Psoas muscle (tissue), 8 donors: ENCODE data around the gene GDI2. TPM values are rescaled to one million over a fixed set of nuclear protein-coding genes. Genes with fewer than 3 reads are reported as not detected.
"Not testable (repeated sequence)": the region's sequence is repeated elsewhere in the genome, so short reads cannot be mapped to it uniquely, and the experiment has no call there.

Source experiments
- ATAC-seq, 4 donors: fragments of 200-7000 bp; cut with Tn5 transposase; one replicate each; pipeline ENCODE4 v1.9.1; 2020; ENCODE audit warnings: moderate library complexity in 3 of 4, mild to moderate bottlenecking in 2 of 4
- DNase-seq, 2 donors: peaks; one replicate each; pipeline ENCODE4 v3.0.0-alpha.2; 2020
- H3K27ac ChIP-seq: fragments of 200-600 bp; one replicate; pipeline ENCODE4 v1.8.0; 2022
- H3K27me3 ChIP-seq, 3 donors: fragments of 200-600 bp in 1 of 3; one replicate each; pipeline versions ENCODE4 v1.6.1 to v1.8.0; 2013 to 2022; ENCODE audit warnings: low read length in 2 of 3, mild to moderate bottlenecking in 2 of 3, moderate library complexity in 1 of 3; ENCODE audit not compliant: insufficient read depth in 3 of 3
- H3K36me3 ChIP-seq, 2 donors: fragments of 200-600 bp in 1 of 2; one replicate each; pipeline versions ENCODE4 v1.6.1 to v1.8.0; 2013 to 2022; ENCODE audit warnings: low read depth in 1 of 2, mild to moderate bottlenecking in 1 of 2, moderate library complexity in 1 of 2; ENCODE audit not compliant: insufficient read depth in 1 of 2
- H3K4me1 ChIP-seq: fragments of 200-600 bp; one replicate; pipeline ENCODE4 v1.8.0; 2022
- H3K4me3 ChIP-seq: fragments of 200-600 bp; one replicate; pipeline ENCODE4 v1.8.0; 2022; ENCODE audit warnings: mild to moderate bottlenecking
- H3K9me3 ChIP-seq: fragments of 200-600 bp; one replicate; pipeline ENCODE4 v1.8.0; 2022
- WGBS, 3 donors: extraction: QIAGEN DNeasy Blood & Tissue Kit; methylation state at CpG; one replicate each; pipeline versions ENCODE4 v1.1.6 to v1.1.7; 2013; 5-methylcytosine and 5-hydroxymethylcytosine counted together
- intact Hi-C, 2 donors: fragments of 100-400 bp; cut with DNase I; formaldehyde crosslinking; loops; one replicate each; pipeline versions ENCODE4 v1.11.0 to v1.14.2; 2022
- polyA plus RNA-seq, 3 donors: library from polyadenylated mRNA; stranded (reverse); fragments of 200-250 nt; gene quantifications; one replicate each; pipeline ENCODE4 v1.2.3, GENCODE V29; 2013
- total RNA-seq, 4 donors: library from RNA; stranded (reverse); fragmentation: NEBNext Ultra II Directional in 2 of 4; extraction: Animal tissue kit (Norgen Biotek cat#: 25700) in 2 of 4; gene quantifications; one replicate each; pipeline versions ENCODE4 v1.2.1 to v1.2.4, GENCODE V29; 2021 to 2023
- TF ChIP-seq, protein P1 (sequence below): fragments of 200-600 bp; IDR thresholded peaks from one replicate; pipeline ENCODE4 v1.8.0; 2022; ENCODE audit warnings: antibody characterized with exemption
- donor health status: healthy with polysubstance abuse.
- donor health status: DM: no; HTN: no; CAD: no; lungs with moderate emphysema.
- donor health status: Bipolar disorder and iron deficiency.
- donor health status: healthy.
- donor health status: DM: yes; HTN: yes; CAD: no.
- donor health status: DM: no; HTN: no; CAD: no.
- donor health status: DM: no; HTN: no; CAD: no.
- donor health status: DM: yes; HTN: yes; CAD: no.

Gene GDI2
- total and polyA plus RNA-seq, 7 donors: 79.6 to 152 (median 116) TPM

DNA sequence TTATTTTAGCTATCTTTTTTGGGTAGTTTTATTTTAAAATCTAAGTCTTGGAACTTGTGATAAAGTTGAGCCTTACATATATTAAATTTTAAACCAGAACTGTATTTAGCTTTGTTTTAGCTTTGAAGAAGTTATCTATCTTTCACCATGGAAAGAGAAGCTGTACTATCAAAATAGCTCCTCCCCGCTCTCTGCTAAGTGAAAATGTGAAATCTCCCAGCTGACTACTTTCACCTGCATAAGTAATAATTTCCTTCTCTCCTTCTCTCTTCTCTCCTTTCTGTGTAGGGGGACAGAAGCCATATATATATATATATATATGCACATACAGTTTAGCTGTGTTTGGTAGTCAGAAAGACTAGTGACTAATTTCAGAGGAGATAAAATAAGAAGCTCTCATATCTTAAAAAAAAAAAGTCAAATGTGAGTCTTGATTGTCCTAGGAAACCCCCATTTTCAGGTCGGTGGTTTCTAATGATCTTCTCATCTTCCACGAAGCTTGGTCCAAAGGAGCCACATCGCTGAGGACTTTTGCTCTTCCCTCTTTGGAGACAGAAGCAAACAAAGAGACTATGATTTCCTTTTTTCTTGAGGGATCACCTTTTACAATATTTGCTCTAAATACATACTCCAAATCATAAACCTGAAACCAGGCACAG, 30.6 kb upstream of the GDI2 start:
- H3K27ac ChIP-seq: no peak overlapping the region
- peaks cover 0 to 7% (median 0%) of the 10 kb centered on the region in 3 donors for H3K27me3 ChIP-seq
- intact Hi-C loops: no loop called here
- TF ChIP-seq, protein P1, sequence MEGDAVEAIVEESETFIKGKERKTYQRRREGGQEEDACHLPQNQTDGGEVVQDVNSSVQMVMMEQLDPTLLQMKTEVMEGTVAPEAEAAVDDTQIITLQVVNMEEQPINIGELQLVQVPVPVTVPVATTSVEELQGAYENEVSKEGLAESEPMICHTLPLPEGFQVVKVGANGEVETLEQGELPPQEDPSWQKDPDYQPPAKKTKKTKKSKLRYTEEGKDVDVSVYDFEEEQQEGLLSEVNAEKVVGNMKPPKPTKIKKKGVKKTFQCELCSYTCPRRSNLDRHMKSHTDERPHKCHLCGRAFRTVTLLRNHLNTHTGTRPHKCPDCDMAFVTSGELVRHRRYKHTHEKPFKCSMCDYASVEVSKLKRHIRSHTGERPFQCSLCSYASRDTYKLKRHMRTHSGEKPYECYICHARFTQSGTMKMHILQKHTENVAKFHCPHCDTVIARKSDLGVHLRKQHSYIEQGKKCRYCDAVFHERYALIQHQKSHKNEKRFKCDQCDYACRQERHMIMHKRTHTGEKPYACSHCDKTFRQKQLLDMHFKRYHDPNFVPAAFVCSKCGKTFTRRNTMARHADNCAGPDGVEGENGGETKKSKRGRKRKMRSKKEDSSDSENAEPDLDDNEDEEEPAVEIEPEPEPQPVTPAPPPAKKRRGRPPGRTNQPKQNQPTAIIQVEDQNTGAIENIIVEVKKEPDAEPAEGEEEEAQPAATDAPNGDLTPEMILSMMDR: no peak
- H3K4me3 ChIP-seq: no peak overlapping the region
- ATAC-seq: no peak
- no peaks in the 10 kb centered on the region for H3K36me3 ChIP-seq
- no peak for DNase-seq
- no peaks in the 10 kb centered on the region for H3K9me3 ChIP-seq
- H3K4me1 ChIP-seq: no peaks in the 10 kb centered on the region
- WGBS, 3 donors: 71 to 78% (median 76%) methylated on average over 4 of the region's 4 CpGs

DNA sequence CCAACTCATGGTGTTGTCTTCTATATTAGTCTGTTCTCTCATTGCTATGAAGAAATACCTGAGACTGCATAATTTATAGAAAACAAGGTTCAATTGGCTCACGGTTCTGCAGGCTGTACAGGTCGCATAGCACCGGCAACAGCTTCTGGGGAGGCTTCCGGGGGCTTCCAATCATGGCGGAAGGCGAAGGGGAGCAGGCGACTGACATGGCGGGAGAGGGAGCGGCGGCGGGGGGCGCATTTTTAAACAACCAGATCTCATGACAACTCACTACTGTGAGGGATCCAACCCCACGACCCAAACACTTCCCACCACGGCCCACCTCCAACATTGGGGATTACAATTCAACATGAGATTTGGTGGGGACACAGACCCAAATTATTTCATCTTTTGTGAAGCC, 28.7 kb upstream of the GDI2 start:
- Histone ChIP-seq H3K4me1 (no peaks in the 10 kb centered on the region), H3K36me3 (no peaks in the 10 kb centered on the region), H3K9me3 (no peaks in the 10 kb centered on the region), H3K27me3 (peaks cover 0 to 7% (median 0%) of the 10 kb centered on the region in 3 donors), H3K4me3 (no peak overlapping the region), H3K27ac (no peak overlapping the region)
- 88 to 96% (median 92%) methylated on average over 14 of the region's 14 CpGs for WGBS, 3 donors
- intact Hi-C loops: no loop called here
- no peak for DNase-seq
- TF ChIP-seq, protein P1: no peak
- no peak for ATAC-seq

DNA sequence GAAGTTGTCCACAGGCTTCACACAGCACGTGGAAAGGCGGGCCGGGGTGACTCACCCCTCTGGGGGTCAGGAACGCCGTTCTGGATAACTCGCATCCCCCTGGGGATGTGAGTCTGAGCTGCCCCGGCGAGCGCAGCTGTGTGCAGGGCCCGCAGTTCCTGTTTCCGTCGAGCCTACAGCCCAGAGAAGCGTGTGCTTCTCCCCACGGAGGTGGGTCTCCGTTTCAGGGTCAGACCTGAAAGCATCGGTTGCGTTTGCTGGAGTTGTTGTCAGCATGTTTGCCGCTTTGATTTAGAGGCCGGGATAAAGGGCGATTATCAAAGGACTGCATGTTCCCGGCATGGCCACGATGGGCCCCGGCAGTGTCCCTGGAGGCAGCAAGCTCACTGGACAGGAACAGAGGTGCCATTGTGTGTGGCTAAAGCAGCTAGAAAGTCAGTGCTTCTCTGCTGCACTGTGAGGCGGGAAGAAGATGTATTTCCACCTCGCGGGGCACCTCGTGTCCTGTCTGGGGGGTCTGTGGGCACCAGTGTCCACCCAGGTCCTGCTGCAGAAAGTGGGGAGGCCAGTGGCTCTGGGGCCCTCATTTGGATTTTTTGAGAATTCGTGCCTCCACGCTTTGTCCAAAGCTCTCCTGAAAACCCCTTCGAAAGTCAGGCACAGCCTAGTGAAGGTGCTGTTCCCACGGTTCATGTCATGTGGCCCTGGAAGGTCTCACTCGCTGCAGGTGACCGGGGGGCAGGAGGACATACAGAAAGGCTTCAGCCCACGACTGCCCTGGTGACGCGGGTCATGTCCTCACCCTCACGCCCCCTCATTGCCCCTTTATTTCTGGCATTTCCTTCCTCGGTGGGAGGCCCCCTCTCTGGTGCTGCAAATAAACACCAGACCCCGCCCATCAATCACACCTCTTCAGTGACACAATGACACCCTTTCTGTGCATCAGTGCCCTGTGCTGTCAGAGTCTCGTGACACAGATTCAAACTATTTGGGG, 27.4 kb upstream of the GDI2 start:
- H3K9me3 ChIP-seq: no peaks in the 10 kb centered on the region
- DNase-seq (peak; percentile 49 to 85), ATAC-seq (peak; percentile 17 to 78 (median 60))
- no peak overlapping the region for H3K4me3 ChIP-seq
- 37 to 47% (median 43%) methylated on average over 40 of the region's 40 CpGs for WGBS, 3 donors
- H3K36me3 ChIP-seq: no peaks in the 10 kb centered on the region
- H3K27me3 ChIP-seq: peaks cover 0 to 7% (median 0%) of the 10 kb centered on the region in 3 donors
- no peak overlapping the region for H3K27ac ChIP-seq
- H3K4me1 ChIP-seq: no peaks in the 10 kb centered on the region
- TF ChIP-seq, protein P1: no peak
- intact Hi-C loops: no loop called here

DNA sequence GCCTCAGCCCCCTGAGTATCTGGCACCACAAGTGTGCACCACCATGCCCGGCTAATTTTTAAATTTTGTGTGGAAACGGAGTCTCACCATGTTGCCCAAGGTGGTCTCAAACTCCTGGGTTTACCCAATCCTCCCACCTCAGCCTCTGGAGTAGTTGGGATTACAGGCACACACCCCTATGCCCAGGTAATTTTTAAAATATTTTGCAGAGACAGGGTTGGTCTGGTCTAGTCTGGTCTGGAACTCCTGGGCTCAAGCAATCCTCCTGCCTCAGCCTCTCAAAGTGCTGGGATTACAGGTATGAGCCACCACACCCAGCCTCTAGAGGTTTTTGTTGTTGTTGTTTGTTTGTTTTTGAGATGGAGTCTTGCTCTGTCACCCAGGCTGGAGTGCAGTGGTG, 22.9 kb upstream of the GDI2 start:
- H3K4me3 ChIP-seq, H3K36me3 ChIP-seq, intact Hi-C loops, DNase-seq, H3K4me1 ChIP-seq, H3K27me3 ChIP-seq, H3K9me3 ChIP-seq, ATAC-seq, H3K27ac ChIP-seq: not testable (repeated sequence)
- WGBS, 3 donors: 92 to 97% (median 93%) methylated on average over 2 of the region's 2 CpGs

DNA sequence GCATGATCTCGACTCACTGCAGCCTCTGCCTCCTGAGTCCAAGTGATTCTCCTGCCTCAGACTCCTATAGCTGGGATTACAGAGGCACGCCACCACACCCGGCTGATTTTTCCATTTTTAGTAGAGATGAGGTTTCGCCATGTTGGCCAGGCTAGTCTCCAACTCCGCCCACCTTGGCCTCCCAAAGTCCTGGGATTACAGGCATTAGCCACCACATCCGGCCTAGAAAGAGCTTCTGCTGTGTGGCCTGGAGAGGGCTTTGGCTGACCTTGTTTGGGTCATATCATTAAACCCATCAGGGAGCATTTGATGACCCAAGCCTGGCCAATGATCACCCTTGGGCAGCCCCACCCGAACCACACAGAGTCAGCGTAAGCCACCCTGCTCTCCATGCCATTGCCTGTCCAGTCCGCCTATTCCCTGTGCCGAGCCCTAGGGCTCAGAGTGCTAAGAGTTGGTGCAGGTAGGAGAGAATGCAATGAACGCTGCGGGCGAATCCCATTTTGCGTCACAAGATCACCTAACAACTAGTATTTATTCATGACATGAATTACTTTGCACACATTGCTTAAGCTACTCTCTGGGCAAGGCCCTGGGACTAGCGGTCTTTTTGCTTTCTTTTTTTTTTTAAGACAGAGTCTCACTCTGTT, 22.3 kb upstream of the GDI2 start:
- 86 to 90% (median 89%) methylated on average over 15 of the region's 15 CpGs for WGBS, 3 donors
- intact Hi-C loops: no loop called here
- no peak for ATAC-seq

More for the DNA sequence above, 22.3 kb upstream of the GDI2 start:
- Histone ChIP-seq H3K9me3 (no peaks in the 10 kb centered on the region), H3K4me3 (no peak overlapping the region), H3K27me3 (peaks cover 0 to 7% (median 0%) of the 10 kb centered on the region in 3 donors), H3K4me1 (no peaks in the 10 kb centered on the region), H3K36me3 (no peaks in the 10 kb centered on the region), H3K27ac (no peak overlapping the region)
- no peak for DNase-seq
- TF ChIP-seq, protein P1: no peak
